Common myeloid progenitor, CD34-positive (primary cell): ENCODE measurements around the gene CHIT1.

Source experiments
- CTCF ChIA-PET: fragments of 350-600 bp; sonication (Branson Sonifier 250); formaldehyde crosslinking; loops from one replicate; lab custom pipeline; 2021; ENCODE audit warnings: antibody characterized with exemption; lab: Charles Lee
- POLR2A ChIA-PET: fragments of 350-600 bp; sonication (Branson Sonifier 250); formaldehyde crosslinking; loops from one replicate; lab custom pipeline; 2021; ENCODE audit warnings: antibody characterized with exemption; lab: Charles Lee
- DNase-seq, 3 donors: peaks; one replicate each; pipeline versions ENCODE4 v3.0.0 to v3.0.0-alpha.2; 2013
- H3K27ac ChIP-seq, 2 experiments: 1 replicate in 1 of 2; 2 replicates in 1 of 2; pipeline ENCODE4 v1.7.0; 2013; ENCODE audit warnings: inconsistent platforms in 2 of 2, low read length in 2 of 2, mild to moderate bottlenecking in 2 of 2, low read depth in 1 of 2, moderate library complexity in 1 of 2; ENCODE audit not compliant: severe bottlenecking in 2 of 2, insufficient read depth in 1 of 2, poor library complexity in 1 of 2
- H3K27me3 ChIP-seq, 5 experiments: replicated peaks in 2 of 5; 1 replicate in 3 of 5; 2 replicates in 2 of 5; pipeline versions ENCODE4 v1.6.1 to v1.7.0; 2013; ENCODE audit warnings: low read length in 4 of 5, mild to moderate bottlenecking in 2 of 5, moderate library complexity in 2 of 5, inconsistent platforms in 1 of 5; ENCODE audit not compliant: insufficient read depth in 5 of 5, control insufficient read depth in 4 of 5
- H3K36me3 ChIP-seq, 4 experiments: 1 replicate in 2 of 4; 2 replicates in 2 of 4; pipeline versions ENCODE4 v1.6.1 to v1.7.0; 2013; ENCODE audit warnings: low read length in 3 of 4, control low read depth in 1 of 4, mild to moderate bottlenecking in 1 of 4; ENCODE audit not compliant: control insufficient read depth in 4 of 4, insufficient read depth in 4 of 4
- H3K4me1 ChIP-seq, 4 experiments: 1 replicate in 3 of 4; 2 replicates in 1 of 4; pipeline versions ENCODE4 v1.6.1 to v1.7.1; 2013; ENCODE audit warnings: low read length in 3 of 4, mild to moderate bottlenecking in 3 of 4, control low read depth in 1 of 4, inconsistent platforms in 1 of 4, moderate library complexity in 1 of 4; ENCODE audit not compliant: control insufficient read depth in 4 of 4, insufficient read depth in 4 of 4; ENCODE audit errors: control extremely low read depth in 1 of 4
- H3K4me3 ChIP-seq, 7 experiments: 1 replicate in 4 of 7; 2 replicates in 3 of 7; pipeline versions ENCODE4 v1.5.1 to v1.7.0; 2013; ENCODE audit warnings: mild to moderate bottlenecking in 7 of 7, low read length in 6 of 7, moderate library complexity in 6 of 7, inconsistent platforms in 2 of 7, low read depth in 2 of 7, control low read depth in 1 of 7; ENCODE audit not compliant: insufficient read depth in 4 of 7, control insufficient read depth in 1 of 7; ENCODE audit errors: extremely low read depth in 1 of 7
- H3K9me3 ChIP-seq, 5 experiments: 1 replicate in 4 of 5; 2 replicates in 1 of 5; pipeline versions ENCODE4 v1.6.1 to v1.7.1; 2013; ENCODE audit warnings: low read length in 4 of 5, mild to moderate bottlenecking in 2 of 5, inconsistent platforms in 1 of 5, low read depth in 1 of 5, moderate library complexity in 1 of 5; ENCODE audit not compliant: control insufficient read depth in 4 of 5, insufficient read depth in 2 of 5; ENCODE audit errors: control extremely low read depth in 1 of 5
- WGBS: methylation state at CpG from one replicate; pipeline ENCODE4 v1.1.5; 2013; ENCODE audit not compliant: insufficient coverage; 5-methylcytosine and 5-hydroxymethylcytosine counted together

CHIT1 gene

DNA sequence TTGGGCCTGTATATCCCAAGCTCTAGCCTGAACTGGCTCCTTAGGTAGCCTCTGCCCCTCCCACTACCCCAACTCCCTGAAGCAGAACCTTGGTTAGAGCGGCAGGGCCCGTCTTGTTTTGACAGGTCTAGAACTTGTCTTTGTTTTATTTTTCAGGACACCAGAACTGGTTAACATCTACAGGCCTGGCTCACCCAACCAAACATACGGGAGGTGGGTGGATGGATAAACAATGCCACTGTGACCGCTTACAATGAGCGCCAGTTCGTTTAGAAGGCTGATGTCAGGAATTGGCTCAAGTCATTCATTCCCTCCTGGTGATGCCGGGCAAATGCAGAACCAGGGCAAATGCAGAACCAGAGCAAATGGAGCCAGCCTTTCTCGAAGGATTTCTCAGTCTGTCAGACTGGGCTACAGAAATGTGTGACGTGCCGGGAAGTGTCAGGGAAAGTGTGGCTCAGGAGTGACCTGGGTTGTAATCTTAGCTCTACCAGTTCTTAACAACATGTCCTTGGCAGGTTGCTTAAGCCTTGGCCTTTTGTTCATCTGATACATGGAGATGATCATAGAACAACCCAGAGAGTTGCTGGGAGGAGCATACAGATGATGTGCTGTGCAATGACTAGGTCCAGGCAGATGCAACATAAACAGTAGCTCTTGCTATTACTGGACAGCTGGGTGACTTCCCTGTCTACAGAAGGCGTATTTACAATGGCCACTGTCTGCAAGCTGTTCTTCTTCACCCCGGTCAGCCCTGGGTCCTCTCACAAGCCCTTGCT lies 45.3 kb upstream of the CHIT1 start:
- no peaks in the 10 kb centered on the region for H3K9me3 ChIP-seq
- CTCF ChIA-PET = interaction anchor here (0.6 to 23.0 kb wide), 13 partner anchors 9 to 236 kb away, joined by 3 to 254 read pairs (median 7); partner anchors contain the start of gene BTG2
- DNase-seq = no peak
- no peaks in the 10 kb centered on the region for H3K27me3 ChIP-seq
- no peak overlapping the region for H3K27ac ChIP-seq
- peaks cover 12 to 45% (median 39%) of the 10 kb centered on the region in 4 experiments for H3K4me1 ChIP-seq
- POLR2A ChIA-PET = interaction anchor here (1.2 to 5.2 kb wide), 4 partner anchors 20 to 53 kb away, joined by 4 to 44 read pairs (median 12); partner anchors contain the start of gene BTG2
- H3K36me3 ChIP-seq = no peaks in the 10 kb centered on the region
- 96% methylated on average over 8 of the region's 12 CpGs for WGBS
- H3K4me3 ChIP-seq = no peak overlapping the region

DNA sequence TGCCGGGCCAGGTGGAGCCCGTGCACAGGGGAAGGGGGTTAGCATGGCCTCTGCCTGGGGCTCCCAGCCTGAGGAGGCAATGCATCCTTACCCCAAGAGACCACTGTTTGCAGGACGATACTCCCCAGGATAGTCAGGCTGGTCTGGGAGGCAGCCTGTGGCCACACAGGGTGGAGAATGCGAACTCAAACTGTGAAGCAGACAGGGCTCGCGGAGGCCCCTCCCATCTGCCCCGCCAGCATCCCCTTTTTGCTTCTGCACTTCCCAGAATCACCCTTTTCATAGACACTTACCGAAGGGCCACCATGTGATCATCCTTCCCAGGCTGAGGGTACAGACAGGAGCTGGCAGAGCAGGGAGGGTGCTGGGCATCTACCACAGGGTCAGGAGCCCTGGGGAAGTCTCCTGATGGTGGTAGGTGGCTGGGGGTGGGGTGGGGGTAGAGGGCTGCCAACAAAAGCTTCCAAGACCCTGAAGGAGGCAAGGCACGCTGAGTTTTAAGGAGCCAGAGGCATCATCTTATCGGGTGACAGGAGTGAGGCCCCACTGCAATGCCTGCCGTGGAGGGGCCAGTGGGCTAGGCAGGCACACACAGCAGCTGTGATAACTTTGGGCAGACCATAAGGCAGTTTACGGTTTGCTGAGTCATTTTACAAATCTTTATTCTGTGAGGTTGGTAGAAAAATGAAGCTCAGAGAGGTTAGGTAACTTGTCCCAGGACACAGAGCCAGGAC lies 44.6 kb upstream of the CHIT1 start:
- DNase-seq = peak in 2 of 3 donors; percentile 60 to 69

DNA sequence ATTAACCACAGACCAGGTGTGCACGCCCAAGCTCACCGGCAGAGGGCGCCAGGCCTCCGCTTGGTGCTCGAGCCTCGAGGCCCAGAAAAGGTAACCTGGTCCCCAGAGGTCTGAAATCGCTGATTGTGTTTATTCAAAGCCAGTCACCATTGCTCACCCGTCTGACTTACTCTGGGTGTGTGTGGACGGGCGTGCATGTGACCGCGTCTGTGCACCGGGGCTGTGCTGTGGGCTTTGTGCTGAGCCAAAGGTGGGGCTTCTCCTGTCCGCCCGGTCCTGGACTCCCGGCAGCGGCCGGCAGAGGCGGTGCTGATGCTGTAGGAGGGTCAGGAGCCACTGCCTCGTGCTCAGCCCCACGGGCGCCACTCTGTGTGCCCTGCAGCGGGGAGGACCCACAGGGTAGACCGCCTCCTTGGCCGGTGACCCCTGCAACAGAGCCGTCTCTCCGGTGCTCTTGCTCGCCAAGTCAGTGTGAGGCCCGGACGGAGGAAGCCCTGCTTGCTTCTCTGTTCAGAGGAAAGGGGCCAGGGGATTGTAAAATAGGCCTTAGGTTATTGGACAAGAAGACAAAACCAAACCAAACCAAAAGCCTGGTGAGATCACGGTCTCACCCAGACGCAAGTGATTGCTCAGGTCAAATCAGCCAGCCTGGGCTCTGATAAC lies 43.9 kb upstream of the CHIT1 start:
- peaks cover 7 to 52% (median 42%) of the 10 kb centered on the region in 4 experiments for H3K4me1 ChIP-seq

More for the DNA sequence above, 44.6 kb upstream of the CHIT1 start:
- Histone ChIP-seq H3K27ac (no peak overlapping the region), H3K9me3 (no peaks in the 10 kb centered on the region), H3K4me3 (peak overlapping the region in 2 of 7 experiments; percentile 46 to 52), H3K36me3 (no peaks in the 10 kb centered on the region), H3K27me3 (no peaks in the 10 kb centered on the region), H3K4me1 (peaks cover 12 to 52% (median 42%) of the 10 kb centered on the region in 4 experiments)
- WGBS = 65% methylated on average over 8 of the region's 12 CpGs
- ChIA-PET POLR2A (interaction anchor here (1.2 to 5.2 kb wide), 4 partner anchors 21 to 53 kb away, joined by 4 to 44 read pairs (median 12); partner anchors contain the start of gene BTG2), CTCF (interaction anchor here (0.6 to 23.0 kb wide), 11 partner anchors 10 to 235 kb away, joined by 3 to 254 read pairs (median 7); no protein-coding TSS in a partner anchor)

DNA sequence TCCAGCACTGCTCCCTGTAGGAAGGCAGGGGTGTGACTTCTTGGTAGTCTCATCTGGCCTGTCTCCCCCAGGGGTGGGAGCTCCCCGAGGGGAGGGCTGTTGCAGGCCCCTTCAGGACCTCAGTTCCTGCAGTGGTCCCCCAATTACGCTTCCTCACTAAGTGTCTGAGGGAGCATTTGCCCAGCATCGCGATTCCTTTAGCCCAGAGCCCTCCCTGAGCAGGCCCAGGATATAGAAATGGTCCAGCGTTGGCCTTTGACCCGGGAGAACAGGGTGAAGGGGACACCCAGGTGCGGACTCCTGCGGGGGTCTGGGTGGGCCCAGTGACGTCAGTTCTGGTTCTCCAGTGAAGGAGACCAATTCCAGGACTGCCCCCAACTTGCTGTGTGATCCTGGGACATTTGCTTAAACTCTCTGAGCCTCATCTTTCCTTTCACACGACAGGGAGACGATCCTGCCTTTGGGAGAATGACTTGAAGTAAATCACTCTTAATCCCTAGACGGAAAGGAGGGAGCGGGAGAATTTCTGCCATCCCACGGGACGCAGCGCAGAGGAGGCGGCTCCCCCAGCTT lies 43.2 kb upstream of the CHIT1 start:
- POLR2A ChIA-PET = interaction anchor here (1.0 to 5.2 kb wide), 4 partner anchors 18 to 55 kb away, joined by 4 to 44 read pairs (median 12); partner anchors contain the start of gene BTG2
- Histone ChIP-seq H3K27me3 (no peaks in the 10 kb centered on the region), H3K4me1 (peaks cover 4 to 48% (median 38%) of the 10 kb centered on the region in 4 experiments), H3K36me3 (no peaks in the 10 kb centered on the region), H3K27ac (no peak overlapping the region), H3K4me3 (peak overlapping the region in 2 of 7 experiments; percentile 38 to 52), H3K9me3 (no peaks in the 10 kb centered on the region)
- CTCF ChIA-PET = interaction anchor here (0.7 to 13.3 kb wide), 12 partner anchors 11 to 235 kb away, joined by 3 to 322 read pairs (median 16); partner anchors contain the start of gene BTG2
- 34% methylated on average over 17 of the region's 17 CpGs for WGBS
- no peak for DNase-seq

More for the DNA sequence above, 43.9 kb upstream of the CHIT1 start:
- Histone ChIP-seq H3K27me3 (no peaks in the 10 kb centered on the region), H3K4me3 (peak overlapping the region in 3 of 7 experiments; percentile 38 to 52 (median 46)), H3K36me3 (no peaks in the 10 kb centered on the region), H3K9me3 (no peaks in the 10 kb centered on the region), H3K27ac (no peak overlapping the region)
- POLR2A ChIA-PET = interaction anchor here (0.5 to 5.2 kb wide), 6 partner anchors 17 to 898 kb away, joined by 4 to 44 read pairs (median 6); partner anchors contain the start of gene BTG2
- peak; percentile 78 to 89 (median 86) for DNase-seq
- WGBS = 11% methylated on average over 25 of the region's 32 CpGs
- CTCF ChIA-PET = interaction anchor here (0.7 to 23.0 kb wide), 16 partner anchors 11 to 235 kb away, joined by 3 to 322 read pairs (median 48); partner anchors contain the start of gene BTG2

DNA sequence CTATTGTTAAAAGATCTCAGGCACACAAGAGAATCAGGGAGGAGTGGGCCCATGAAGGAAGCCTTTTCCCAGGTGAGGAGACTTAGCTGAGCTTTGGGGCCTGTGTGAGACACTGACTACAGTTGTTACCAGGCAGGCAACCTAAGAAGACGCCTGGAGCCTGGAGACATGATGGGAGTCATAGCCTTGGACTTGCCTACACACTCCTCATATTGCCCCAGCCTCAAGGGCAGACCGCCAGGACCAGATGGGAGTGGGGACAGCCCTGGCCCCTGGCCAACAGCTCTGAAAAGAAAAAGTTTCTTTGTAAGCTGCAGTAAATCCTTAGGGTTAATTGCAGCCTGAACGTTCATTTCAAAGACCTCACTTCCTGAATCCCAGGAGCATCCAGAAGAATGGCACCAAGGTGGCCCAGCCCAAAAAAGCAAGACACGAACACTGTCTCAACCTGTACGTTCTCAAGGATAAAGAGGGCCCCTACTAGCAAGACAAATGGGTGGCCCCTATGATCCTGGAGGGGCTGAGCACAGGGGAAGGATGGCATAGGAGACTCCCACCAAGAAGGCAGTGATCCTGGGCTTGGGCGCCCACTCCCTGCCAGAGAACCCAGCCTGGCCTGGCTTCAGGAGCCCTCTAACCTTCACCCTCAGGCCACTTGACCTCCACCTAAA lies 42.6 kb upstream of the CHIT1 start:
- no peaks in the 10 kb centered on the region for H3K36me3 ChIP-seq
- CTCF ChIA-PET = interaction anchor here (0.7 to 13.3 kb wide), 11 partner anchors 12 to 234 kb away, joined by 3 to 322 read pairs (median 21); partner anchors contain the start of gene BTG2
- DNase-seq = no peak
- H3K27me3 ChIP-seq = no peaks in the 10 kb centered on the region
- H3K4me1 ChIP-seq = peaks cover 4 to 46% (median 39%) of the 10 kb centered on the region in 4 experiments
- no peak overlapping the region for H3K4me3 ChIP-seq
- no peaks in the 10 kb centered on the region for H3K9me3 ChIP-seq
- no peak overlapping the region for H3K27ac ChIP-seq
- POLR2A ChIA-PET = interaction anchor here (5.2 kb wide), 1 partner anchor 36 kb away, joined by 44 read pairs; the partner anchor contains the start of gene BTG2
- 81% methylated on average over 5 of the region's 6 CpGs for WGBS
